ENCODE data around the gene TOLLIP.
"Not testable (repeated sequence)": the region's sequence is repeated elsewhere in the genome, so short reads cannot be mapped to it uniquely, and the experiment has no call there.

The TOLLIP gene

GRCh38 chr11:1343391-1344055, 34.1 kb upstream of the TOLLIP start:
- DNase-seq, result no peak

- DNase-seq, result no peak
These were observed 33.5 kb upstream of the TOLLIP start for GRCh38 chr11:1342946-1343345.

- DNase-seq, result no peak
These were observed 32.6 kb upstream of the TOLLIP start for GRCh38 chr11:1341928-1342524.

GRCh38 chr11:1341226-1341625, 31.8 kb upstream of the TOLLIP start:
- DNase-seq, result not testable (repeated sequence)

GRCh38 chr11:1340111-1340510, 30.7 kb upstream of the TOLLIP start:
- no peak for DNase-seq

- no peak for DNase-seq
These were observed 29.7 kb upstream of the TOLLIP start for GRCh38 chr11:1339066-1339675.

GRCh38 chr11:1338201-1339065, 29.0 kb upstream of the TOLLIP start:
- no peak for DNase-seq

GRCh38 chr11:1337647-1338007, 28.2 kb upstream of the TOLLIP start:
- no peak for DNase-seq

- no peak for DNase-seq
These were observed 27.6 kb upstream of the TOLLIP start for GRCh38 chr11:1336836-1337646.

GRCh38 chr11:1335811-1336761, 26.7 kb upstream of the TOLLIP start:
- DNase-seq, result no peak

GRCh38 chr11:1335264-1335810, 25.9 kb upstream of the TOLLIP start:
- DNase-seq, result no peak

GRCh38 chr11:1333860-1334259, 24.4 kb upstream of the TOLLIP start:
- DNase-seq, result no peak

- DNase-seq, result no peak
These were observed 23.8 kb upstream of the TOLLIP start for GRCh38 chr11:1333091-1333772.

- no peak for DNase-seq
These were observed 21.0 kb upstream of the TOLLIP start for GRCh38 chr11:1330473-1330872.

- DNase-seq, result no peak
These were observed 17.6 kb upstream of the TOLLIP start for GRCh38 chr11:1327064-1327460.

- DNase-seq, result no peak
These were observed 17.1 kb upstream of the TOLLIP start for GRCh38 chr11:1326435-1327063.

- DNase-seq, result no peak
These were observed 14.3 kb upstream of the TOLLIP start for GRCh38 chr11:1323774-1324173.

GRCh38 chr11:1317993-1318392, 8.6 kb upstream of the TOLLIP start:
- no peak for DNase-seq

- no peak for DNase-seq
These were observed 8.0 kb upstream of the TOLLIP start for GRCh38 chr11:1317432-1317831.

All from NCI-H2107 (cell line).